H1 (cell line): ENCODE data around the gene YARS1. TPM values are rescaled to one million over a fixed set of nuclear protein-coding genes. Genes with fewer than 3 reads are reported as not detected.

Experiments
- BCL11A ChIP-seq, 2 experiments: IDR thresholded peaks; one replicate each; pipeline ENCODE4 v1.6.1; 2011; ENCODE audit warnings: low read depth in 2 of 2, low read length in 2 of 2, mild to moderate bottlenecking in 2 of 2
- BRCA1 ChIP-seq: IDR thresholded peaks from 2 replicates; pipeline ENCODE4 v1.6.1; 2012; ENCODE audit warnings: low read depth, low read length, improper control_type of control experiment
- CHD1 ChIP-seq: IDR thresholded peaks from 2 replicates; pipeline ENCODE4 v1.6.1; 2012; ENCODE audit warnings: low read depth, low read length, improper control_type of control experiment
- EZH2 ChIP-seq: fragments of 200-600 bp; sonication (generic); IDR thresholded peaks from 2 replicates; pipeline ENCODE4 v1.7.1; 2012; ENCODE audit warnings: low read depth, mild to moderate bottlenecking, moderate library complexity, low read length, inconsistent platforms; ENCODE audit not compliant: severe bottlenecking
- FOSL1 ChIP-seq: IDR thresholded peaks from 2 replicates; pipeline ENCODE4 v1.6.1; 2011; ENCODE audit warnings: mild to moderate bottlenecking, low read depth, low read length, moderate library complexity; ENCODE audit not compliant: insufficient read depth
- HDAC2 ChIP-seq, 2 experiments: fragments of 300-600 bp in 1 of 2; sonication (generic) in 1 of 2; IDR thresholded peaks; 2 replicates each; pipeline ENCODE4 v1.6.1; 2011 to 2012; ENCODE audit warnings: low read depth in 2 of 2, low read length in 2 of 2, mild to moderate bottlenecking in 2 of 2, moderate library complexity in 2 of 2, borderline replicate concordance in 1 of 2, inconsistent platforms in 1 of 2
- NANOG ChIP-seq: IDR thresholded peaks from 2 replicates; pipeline ENCODE4 v1.6.1; 2011; ENCODE audit warnings: low read length, low read depth, mild to moderate bottlenecking, inconsistent platforms; ENCODE audit not compliant: insufficient read depth, poor library complexity, severe bottlenecking
- PHF8 ChIP-seq: fragments of 200-600 bp; sonication (generic); conservative IDR thresholded peaks from 2 replicates; pipeline ENCODE4 v1.7.1; 2012; ENCODE audit warnings: low read depth, mild to moderate bottlenecking, inconsistent platforms, low read length, moderate library complexity
- POLR2A ChIP-seq, 2 experiments: IDR thresholded peaks; 1 replicate in 1 of 2; 2 replicates in 1 of 2; pipeline ENCODE4 v1.6.1; 2011; ENCODE audit warnings: low read depth in 2 of 2, low read length in 2 of 2, mild to moderate bottlenecking in 2 of 2; ENCODE audit errors: control extremely low read depth in 1 of 2
- POLR2AphosphoS5 ChIP-seq: IDR thresholded peaks from 2 replicates; pipeline ENCODE4 v1.6.1; 2011; ENCODE audit warnings: low read depth, low read length
- TAF1 ChIP-seq: IDR thresholded peaks from 2 replicates; pipeline ENCODE4 v1.6.1; 2011; ENCODE audit warnings: mild to moderate bottlenecking, low read depth, low read length
- polyA plus RNA-seq, 7 experiments: library from polyadenylated mRNA; depleted of rRNA in 3 of 7; stranded (reverse) in 5 of 7; unstranded in 2 of 7; fragments of >200 nt in 5 of 7; fragments of 200-250 nt in 2 of 7; gene quantifications; 1 replicate in 5 of 7; 2 replicates in 1 of 7; 4 replicates in 1 of 7; pipeline versions ENCODE4 v1.2.1 to v1.2.3, GENCODE V29; 2011 to 2013; ENCODE audit warnings: missing spikeins in 2 of 7, mixed read lengths in 2 of 7
- total RNA-seq: library from RNA; stranded (reverse); fragmentation: NEBNext Ultra II Directional; extraction: Animal tissue kit (Norgen Biotek cat#: 25700); gene quantifications from 2 replicates; pipeline ENCODE4 v1.2.1, GENCODE V29; 2021
- TF ChIP-seq, protein P1 (sequence below): IDR thresholded peaks from 2 replicates; pipeline ENCODE4 v1.6.1; 2012; ENCODE audit warnings: low read length, inconsistent platforms

YARS1 gene
- total and polyA plus RNA-seq, 2 of the 8 experiments (the other 6 are each of a cell fraction or from before 2014, with no cell fraction given) = 47.1 to 226 TPM

DNA sequence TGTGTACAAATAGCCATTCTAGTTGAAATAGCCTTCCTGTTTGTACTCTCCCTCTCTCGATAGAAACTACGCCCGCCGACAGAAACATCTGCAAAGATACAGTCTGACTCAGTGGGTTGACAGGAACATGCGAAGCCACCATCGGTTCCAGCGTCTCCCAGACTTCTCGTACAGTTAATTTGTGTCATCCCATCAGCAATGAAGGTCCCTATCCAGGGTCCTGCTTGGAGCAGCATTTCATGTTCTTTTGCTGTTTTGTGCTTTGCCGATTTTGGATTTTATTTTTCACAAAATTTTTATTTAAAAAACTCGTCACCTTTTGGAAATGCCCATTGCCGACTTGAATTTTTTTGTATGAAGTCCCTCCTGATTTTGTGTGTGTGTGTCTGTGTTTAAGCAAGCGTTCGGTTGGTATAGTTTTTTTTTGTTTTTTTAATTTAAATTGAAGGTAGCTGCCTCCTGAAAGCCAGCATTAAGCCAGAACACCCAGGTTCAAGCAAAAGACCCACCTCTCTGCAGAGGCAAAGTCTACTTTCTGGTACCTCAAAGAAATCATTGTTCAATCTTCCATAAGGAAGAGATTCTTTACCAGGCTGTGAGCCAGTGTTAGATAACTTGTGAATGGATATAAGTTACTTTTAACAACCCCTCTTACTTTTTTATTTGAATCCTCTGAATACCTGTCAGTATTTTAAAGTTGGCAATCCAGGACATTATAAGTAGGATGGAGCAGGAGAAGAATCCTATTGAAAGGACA, 38.9 kb upstream of the YARS1 start (continued):
- TF ChIP-seq, protein P1, sequence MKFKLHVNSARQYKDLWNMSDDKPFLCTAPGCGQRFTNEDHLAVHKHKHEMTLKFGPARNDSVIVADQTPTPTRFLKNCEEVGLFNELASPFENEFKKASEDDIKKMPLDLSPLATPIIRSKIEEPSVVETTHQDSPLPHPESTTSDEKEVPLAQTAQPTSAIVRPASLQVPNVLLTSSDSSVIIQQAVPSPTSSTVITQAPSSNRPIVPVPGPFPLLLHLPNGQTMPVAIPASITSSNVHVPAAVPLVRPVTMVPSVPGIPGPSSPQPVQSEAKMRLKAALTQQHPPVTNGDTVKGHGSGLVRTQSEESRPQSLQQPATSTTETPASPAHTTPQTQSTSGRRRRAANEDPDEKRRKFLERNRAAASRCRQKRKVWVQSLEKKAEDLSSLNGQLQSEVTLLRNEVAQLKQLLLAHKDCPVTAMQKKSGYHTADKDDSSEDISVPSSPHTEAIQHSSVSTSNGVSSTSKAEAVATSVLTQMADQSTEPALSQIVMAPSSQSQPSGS = no peak
- TF ChIP-seq BRCA1 (no peak), HDAC2 (IDR thresholded peaks at IDR 0.05; ENCODE audit: borderline replicate concordance in 1 of 2, low read depth in 2 of 2, low read length in 2 of 2) (no peak), PHF8 (no peak), POLR2A (IDR thresholded peaks at IDR 0.05; ENCODE audit: control extremely low read depth in 1 of 2, low read depth in 2 of 2, low read length in 2 of 2) (no peak), EZH2 (no peak), BCL11A (IDR thresholded peaks at IDR 0.05; ENCODE audit: low read depth in 2 of 2, low read length in 2 of 2) (no peak), CHD1 (no peak), FOSL1 (no peak), TAF1 (no peak), POLR2AphosphoS5 (no peak), NANOG (no peak)
- TF ChIP-seq, all 59 proteins: peak for 0
